SIG-M5 (cell line): ENCODE results near the gene SPG11.

Source experiments
- DNase-seq: peaks from one replicate; lab custom pipeline; 2025; lab: John Stamatoyannopoulos, UW

SPG11 gene

DNA sequence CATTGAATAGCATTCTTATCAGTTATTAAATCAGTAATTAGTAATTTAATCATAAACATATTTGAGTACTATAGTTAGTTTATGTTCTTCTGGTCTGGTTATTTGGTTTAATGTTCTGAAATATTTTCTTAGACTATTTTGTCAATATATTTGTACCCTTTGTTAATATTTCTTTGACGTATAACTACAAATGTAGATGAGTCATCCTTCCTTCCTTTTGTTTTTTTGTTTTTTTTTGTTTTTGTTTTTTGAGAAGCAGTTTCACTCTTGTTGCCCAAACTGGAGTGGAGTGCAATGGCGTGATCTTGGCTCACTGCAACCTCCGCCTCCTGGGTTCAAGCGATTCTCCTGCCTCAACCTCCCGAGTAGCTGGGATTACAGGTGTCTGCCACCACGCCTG lies 143.9 kb downstream of the SPG11 start:
- DNase-seq, result no peak

DNA sequence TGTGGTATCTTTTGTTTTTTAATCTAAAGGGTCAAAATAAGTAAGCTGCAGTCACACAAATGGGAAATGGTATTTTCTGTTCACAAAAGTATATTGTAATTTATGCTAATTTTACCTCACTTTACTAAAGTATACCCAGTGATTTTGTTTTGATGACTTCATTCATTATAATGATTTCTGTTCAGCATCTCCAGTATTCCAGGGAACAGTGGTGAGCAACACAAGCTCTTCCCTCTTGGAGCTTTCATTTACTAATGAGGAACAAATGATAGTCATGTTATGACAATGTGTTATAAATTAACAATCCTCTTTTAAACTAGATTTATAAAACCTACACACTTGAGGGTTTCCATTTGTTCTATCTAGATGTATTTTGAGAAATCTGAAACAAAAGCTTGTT lies 147.0 kb downstream of the SPG11 start:
- DNase-seq, result no peak
